Right ventricle myocardium superior (tissue), 1 donor: Measurements from ENCODE around the gene RFPL3. TPM values are rescaled to one million over a fixed set of nuclear protein-coding genes. Genes with fewer than 3 reads are reported as not detected.
"Not testable (repeated sequence)": the region's sequence is repeated elsewhere in the genome, so short reads cannot be mapped to it uniquely, and the experiment has no call there.

ENCODE experiments used
- ATAC-seq: fragments of 200-7000 bp; cut with Tn5 transposase; one replicate; pipeline ENCODE4 v1.9.1; 2020; ENCODE audit warnings: mild to moderate bottlenecking; ENCODE audit not compliant: poor library complexity
- DNase-seq: peaks from one replicate; pipeline ENCODE4 v3.0.0-alpha.2; 2020
- intact Hi-C: fragments of 100-400 bp; cut with DNase I; formaldehyde crosslinking; loops from one replicate; pipeline ENCODE4 v1.11.2; 2022
- long read RNA-seq: library from polyadenylated mRNA; unstranded; transcript quantifications from one replicate; pipeline ENCODE4 v2.0.0, GENCODE V29; 2021
- total RNA-seq: library from RNA; stranded (reverse); fragmentation: NEBNext Ultra II Directional; extraction: Animal tissue kit (Norgen Biotek cat#: 25700); gene quantifications from one replicate; pipeline ENCODE4 v1.2.1, GENCODE V29; 2021
- donor health status: DM: no; HTN: yes; CAD: no; lungs with severe emphysema.

Gene RFPL3
- not detected for total RNA-seq
- long read RNA-seq: 0 reads

- DNase-seq, ATAC-seq, intact Hi-C loops: not testable (repeated sequence)
Measured at GRCh38 chr22:32357567-32357966, at the start of gene RFPL3. RFPL3 (plus strand) TSS chr22:32357867; CDS start chr22:32358072, 205 bp downstream.

DNA sequence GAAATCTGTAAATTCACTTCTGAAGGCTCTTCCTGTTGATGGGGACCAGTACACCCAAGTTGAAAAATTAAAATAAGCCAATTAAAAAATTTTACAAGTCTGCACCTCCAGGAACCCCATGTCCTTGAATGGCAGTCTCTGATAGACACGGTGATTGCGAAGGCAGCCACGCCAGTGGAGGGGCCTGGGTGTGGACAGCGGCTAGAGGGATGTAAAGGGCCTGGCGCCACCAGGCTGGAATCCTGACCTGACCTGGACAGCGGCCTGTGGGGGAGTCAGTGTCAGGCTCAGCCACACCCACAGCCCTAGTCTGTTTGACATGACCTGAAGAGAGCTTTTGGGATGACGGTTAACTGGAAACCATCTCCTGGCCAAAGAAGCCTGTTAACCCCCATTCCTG, 49.5 kb upstream of the RFPL3 start:
- no peak for ATAC-seq
- DNase-seq: no peak
- intact Hi-C loops: no loop called here

GRCh38 chr22:32308934-32309333, 48.7 kb upstream of the RFPL3 start:
- DNase-seq (no peak), ATAC-seq (no peak)
- intact Hi-C loops: no loop called here

GRCh38 chr22:32309585-32310251, 47.9 kb upstream of the RFPL3 start:
- DNase-seq (no peak), ATAC-seq (no peak)
- intact Hi-C loops: no loop called here

DNA sequence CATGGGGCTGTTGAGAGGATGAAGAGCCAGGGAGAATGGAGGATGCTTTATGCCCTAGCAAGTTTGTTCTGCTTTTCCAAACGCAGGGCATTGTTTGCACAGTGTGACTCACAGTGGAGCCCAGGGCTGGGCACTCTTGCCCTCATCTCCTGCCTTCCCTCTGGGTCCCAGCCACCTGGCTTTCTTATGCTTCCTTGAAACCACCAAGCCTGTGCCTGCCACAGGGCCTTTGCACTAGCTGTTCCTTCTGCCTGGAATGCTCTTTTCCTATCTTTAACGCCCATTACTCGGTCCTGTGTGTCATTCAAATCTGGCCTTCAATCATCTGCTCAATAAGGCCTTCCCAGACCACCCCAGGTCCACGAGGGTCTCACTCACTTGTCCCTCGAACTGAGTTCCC, 46.9 kb upstream of the RFPL3 start:
- ATAC-seq (no peak), DNase-seq (no peak)
- intact Hi-C loops: no loop called here

DNA sequence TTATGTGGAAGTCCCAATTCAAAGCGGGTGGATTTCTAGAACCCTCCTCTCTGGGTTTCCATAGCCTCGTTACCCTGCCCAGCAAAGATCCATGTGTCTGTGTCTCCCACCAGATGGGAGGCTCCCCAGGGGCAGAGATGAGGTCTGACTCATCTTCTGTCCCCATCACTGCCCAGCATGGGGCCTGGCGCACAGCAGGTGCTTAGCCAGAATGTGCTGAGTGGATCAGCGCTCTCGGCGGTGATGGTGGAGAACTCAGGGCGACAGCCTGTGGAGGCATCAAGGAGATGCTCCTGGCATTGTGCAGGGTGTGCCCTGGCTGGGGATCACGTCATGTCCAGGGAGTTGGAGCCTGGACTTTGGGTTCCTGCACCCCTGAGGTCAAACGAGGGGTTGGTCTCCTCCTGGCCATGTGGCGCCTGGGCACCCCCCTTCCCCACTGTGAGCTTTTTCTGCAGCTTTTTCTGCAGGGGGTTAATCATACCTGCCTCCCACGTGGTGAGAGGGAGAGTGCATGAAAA, 46.1 kb upstream of the RFPL3 start:
- DNase-seq (no peak), ATAC-seq (no peak)
- intact Hi-C loops: no loop called here

DNA sequence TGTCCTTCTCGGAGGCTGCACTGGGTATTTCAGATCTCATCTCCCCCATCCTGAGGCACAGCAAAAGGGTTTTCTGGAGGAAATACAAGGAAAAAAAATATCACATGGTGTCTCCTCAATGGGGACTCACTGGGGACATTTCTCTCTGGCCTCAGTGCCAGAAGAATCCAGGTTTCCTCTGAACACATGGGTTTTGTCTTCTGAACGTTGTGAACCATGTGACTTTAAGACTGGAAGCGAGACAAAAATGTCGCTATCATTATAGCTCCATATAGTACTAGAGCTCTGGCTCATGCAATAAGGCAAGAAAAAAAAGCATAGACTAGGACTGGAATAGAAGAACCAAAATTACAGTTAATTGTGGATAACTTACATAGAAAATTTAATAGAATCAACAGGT, 44.9 kb upstream of the RFPL3 start:
- intact Hi-C loops: no loop called here
- no peak for DNase-seq
- no peak for ATAC-seq

GRCh38 chr22:32313532-32313931, 44.1 kb upstream of the RFPL3 start:
- intact Hi-C loops: no loop called here
- no peak for DNase-seq
- no peak for ATAC-seq

- DNase-seq (no peak), ATAC-seq (no peak)
- intact Hi-C loops: no loop called here
Measured at GRCh38 chr22:32317524-32317923, 40.1 kb upstream of the RFPL3 start.

GRCh38 chr22:32318361-32318760, 39.3 kb upstream of the RFPL3 start:
- intact Hi-C loops: no loop called here
- DNase-seq: no peak
- ATAC-seq: no peak

DNA sequence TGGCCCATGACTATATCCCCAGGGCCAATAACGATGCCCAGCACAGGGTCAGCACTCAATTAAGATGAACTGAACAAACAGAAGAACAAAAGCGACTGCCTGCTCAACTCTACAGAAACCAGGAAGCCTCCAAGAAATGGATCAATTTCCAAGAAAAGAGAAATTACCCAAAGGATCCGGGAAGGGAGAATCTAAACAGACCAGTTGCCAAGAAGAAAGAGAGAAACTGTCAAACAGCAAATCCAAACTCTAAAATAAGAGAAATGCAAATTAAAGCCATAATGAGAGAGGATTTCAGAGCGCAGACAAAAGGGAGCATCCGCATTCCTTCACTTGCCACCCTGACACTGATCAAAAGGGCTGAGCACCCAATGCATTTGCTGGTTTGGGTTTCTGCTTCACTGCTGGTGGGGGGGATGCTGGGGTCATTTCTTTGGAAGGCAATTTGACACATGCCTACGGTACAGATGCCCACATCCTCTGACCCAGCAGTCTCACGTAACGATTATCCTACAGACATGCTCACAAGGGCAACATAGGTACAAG, 37.7 kb upstream of the RFPL3 start:
- no peak for ATAC-seq
- intact Hi-C loops: no loop called here
- no peak for DNase-seq

DNA sequence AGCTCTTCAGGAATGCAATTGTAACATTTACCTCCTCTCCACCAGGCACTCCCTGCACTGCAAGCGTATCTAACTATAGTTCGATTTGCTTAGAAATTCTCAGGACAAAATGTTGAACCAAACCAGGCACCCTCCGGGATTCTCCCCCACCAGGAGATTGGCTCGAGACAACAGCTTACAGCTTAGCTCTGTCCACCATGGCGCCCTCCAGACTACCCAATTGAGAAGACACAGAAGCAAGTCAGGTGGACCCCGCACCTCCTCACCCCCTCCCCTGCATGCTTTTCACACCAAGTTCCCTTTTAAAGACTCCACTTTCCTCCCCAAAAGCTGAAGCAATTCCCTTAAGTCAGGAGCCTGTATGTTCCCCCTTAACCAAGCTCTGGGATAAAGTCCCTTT, 34.7 kb upstream of the RFPL3 start:
- intact Hi-C loops: no loop called here
- ATAC-seq (no peak), DNase-seq (no peak)

DNA sequence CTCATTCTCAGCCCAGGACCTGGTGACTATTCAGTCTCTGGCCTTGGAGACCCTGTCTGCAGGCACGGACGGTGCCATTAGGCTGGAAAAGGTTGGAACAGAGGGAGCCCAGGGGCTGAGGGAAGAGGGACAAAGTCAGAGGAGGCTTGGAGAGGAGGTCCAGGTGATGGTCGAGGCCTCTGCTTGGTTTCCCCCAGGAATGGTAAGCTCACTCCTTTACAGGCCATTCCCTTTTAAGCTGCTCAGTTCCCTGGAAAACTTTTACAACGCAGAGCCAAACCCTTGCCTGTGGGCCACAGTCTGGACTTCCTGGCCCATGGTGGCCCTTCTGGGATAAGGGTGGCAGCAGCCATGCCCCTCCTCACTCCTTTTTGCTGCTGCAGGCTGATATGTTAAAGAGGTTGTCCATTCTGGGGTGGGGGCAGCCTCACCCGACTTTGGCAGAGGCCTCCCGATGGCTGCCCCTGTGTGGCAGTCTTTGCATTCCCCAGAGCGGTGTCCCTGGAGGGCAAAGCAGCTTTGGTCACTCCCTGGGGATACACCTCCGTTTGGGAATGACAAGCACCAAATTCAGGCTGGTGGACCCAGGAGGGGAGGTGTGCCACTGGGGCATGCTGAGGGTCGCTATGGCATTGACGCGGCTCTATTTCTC, 34.0 kb upstream of the RFPL3 start:
- ATAC-seq (no peak), DNase-seq (no peak)
- intact Hi-C loops: no loop called here

DNA sequence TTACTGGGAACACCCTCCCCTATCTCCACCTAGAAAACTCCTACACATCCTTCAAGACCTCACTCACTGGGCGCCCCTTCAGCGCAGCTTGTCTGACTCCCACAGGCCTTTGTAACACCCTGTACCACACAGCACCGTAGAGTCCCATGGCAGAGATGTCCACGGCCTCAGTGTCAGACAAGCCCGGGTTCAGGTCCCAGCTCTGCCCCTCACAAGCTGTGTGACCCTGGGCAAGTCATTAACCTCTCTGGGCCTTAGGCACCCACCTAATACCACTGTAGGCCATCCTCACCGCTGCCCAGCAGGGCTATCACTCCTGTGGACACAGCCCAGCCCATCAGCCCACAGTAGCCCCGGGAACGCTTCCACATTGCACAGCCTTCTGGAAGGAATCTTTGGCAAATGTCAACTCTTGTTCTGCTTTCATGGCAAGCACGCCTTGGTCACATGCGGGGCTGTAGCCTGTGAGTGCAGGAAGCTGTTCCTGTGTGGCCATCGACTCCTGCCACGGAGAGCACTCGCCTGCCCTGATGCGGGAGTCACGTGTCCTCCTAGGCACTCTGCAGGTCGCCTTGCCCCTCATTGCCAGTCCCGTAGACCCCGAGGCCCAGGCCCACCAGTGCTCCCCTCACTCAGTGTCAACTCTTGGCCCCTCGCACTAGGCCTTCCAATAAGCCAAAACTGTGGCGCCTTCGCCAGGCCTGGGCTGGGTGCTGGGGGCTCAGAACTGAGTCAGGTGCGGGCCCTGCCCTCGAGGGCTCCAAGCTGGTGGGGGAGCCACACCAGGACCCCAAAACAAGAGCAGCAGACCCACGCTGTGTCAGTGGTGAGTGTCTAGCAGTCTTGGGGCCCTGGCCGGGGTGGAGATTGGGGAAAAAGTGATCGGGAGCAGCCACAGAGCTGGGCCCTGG, 32.9 kb upstream of the RFPL3 start:
- intact Hi-C loops: no loop called here
- ATAC-seq: no peak
- DNase-seq: no peak

DNA sequence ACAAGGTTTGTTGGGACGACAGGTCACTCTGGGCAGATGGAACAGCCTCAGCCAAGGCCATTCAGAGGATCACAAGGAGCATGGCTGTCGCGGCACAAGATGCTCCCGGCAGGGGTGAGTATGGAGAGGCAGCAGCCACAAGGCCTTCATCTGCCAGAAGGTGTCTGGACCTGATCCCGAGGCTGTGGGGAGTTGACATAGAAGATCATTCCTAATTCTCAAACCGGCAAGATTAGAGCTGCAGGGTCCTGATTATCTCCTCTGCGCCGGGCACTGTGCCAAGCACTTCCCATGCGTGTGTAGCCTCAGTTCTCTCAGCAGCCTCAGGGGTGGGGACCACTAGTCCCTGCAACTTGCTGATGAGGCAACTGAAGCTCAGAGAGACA, 32.3 kb upstream of the RFPL3 start:
- ATAC-seq (no peak), DNase-seq (no peak)
- intact Hi-C loops: no loop called here

DNA sequence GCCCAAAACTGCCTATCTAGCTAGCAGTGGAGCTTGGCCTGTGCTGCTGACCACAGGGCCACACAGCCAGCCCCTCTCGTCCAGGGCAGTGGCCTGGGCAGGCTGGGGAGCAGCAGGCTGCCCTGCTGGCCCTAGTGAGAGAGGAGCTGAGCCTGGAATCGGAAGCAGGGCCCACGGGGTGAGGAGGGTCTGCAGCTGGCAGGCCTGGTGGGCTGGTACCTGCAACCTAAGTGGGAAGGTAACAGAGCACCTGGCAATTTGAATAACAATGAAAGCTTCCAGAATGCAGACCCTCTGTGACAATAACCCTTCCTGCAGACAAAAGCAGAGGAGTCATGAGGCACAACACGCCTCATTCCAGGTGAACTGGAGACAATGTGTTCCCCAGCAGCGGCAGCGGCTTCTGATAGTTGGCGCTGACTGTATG, 31.8 kb upstream of the RFPL3 start:
- DNase-seq (no peak), ATAC-seq (no peak)
- intact Hi-C loops: no loop called here

DNA sequence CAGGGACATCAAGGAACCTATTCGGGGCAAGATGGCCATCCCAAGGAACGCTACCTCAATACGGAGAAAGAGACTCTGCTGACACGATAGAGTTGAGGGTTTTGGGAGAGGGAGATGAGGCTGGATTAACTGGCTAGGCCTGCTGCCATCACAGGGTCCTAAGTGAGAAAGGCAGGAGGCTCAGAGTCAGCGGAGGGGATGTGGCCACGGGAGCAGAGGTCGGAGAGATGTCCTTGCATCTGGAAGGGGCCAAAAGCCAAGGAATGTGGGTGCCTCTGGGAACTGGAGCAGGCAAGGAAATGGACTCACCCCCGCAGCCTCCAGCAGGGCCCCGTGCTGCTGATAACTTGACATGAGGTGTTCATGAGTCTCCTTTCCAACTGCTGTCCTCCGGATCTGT, 31.0 kb upstream of the RFPL3 start:
- intact Hi-C loops: no loop called here
- no peak for DNase-seq
- ATAC-seq: no peak

GRCh38 chr22:32327066-32327465, 30.6 kb upstream of the RFPL3 start:
- intact Hi-C loops: no loop called here
- no peak for ATAC-seq

DNA sequence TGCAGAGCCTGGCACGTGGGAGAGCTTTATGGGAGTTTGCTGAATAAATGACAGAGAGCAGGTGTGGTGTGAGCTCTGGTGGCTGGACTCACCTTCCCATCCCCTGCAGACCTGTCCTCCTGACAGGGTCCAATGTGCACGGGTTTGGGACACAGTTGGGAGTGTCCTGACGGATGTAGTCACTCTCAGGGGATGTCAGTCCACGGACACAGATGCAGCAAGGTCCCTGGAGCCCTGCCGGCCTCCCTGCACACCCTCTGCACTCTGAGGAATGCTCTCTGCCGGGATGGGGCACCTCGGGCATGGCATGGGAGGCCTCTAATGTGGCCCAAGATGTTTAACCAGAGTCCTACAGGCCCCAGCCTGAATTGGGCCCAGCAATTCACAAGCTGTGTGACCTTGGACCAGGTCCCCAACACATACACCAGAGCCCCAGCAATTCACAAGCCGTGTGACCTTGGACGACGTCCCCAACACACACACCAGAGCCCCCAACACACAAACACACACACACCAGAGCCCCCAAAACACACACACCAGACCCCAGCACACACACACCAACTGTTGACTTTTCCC, 30.0 kb upstream of the RFPL3 start:
- no peak for ATAC-seq
- intact Hi-C loops: no loop called here
- DNase-seq: no peak

More at GRCh38 chr22:32327066-32327465, 30.6 kb upstream of the RFPL3 start:
- no peak for DNase-seq
